ENCODE measurements around the gene BRINP2. TPM values are rescaled to one million over a fixed set of nuclear protein-coding genes. Genes with fewer than 3 reads are reported as not detected.

Gene BRINP2
- total RNA-seq, 2 experiments from 2014 or later, result not detected

- POLR2A ChIA-PET, result no interaction called here
- Mint-ChIP-seq H3K4me3 (no peak overlapping the region), H3K36me3 (no peaks in the 10 kb centered on the region)
Measured at GRCh38 chr1:177273141-177273540, 102.4 kb downstream of the BRINP2 start.

GRCh38 chr1:177274687-177275211 lies 104.0 kb downstream of the BRINP2 start:
- no peaks in the 10 kb centered on the region for H3K36me3 Mint-ChIP-seq
- H3K27ac Mint-ChIP-seq, result no peak overlapping the region
- ChIA-PET CTCF (no interaction called here), POLR2A (no interaction called here)
- no peaks in the 10 kb centered on the region for H3K4me1 Mint-ChIP-seq (ENCODE audit: low read depth)
- H3K4me3 Mint-ChIP-seq, result no peak overlapping the region
- intact Hi-C loops (cut with micrococcal nuclease), result no loop called here
- DNase-seq, result no peak
- no peaks in the 10 kb centered on the region for H3K9me3 Mint-ChIP-seq
- no peaks in the 10 kb centered on the region for H3K27me3 Mint-ChIP-seq

More at GRCh38 chr1:177273141-177273540, 102.4 kb downstream of the BRINP2 start:
- no peak overlapping the region for H3K27ac Mint-ChIP-seq
- no peaks in the 10 kb centered on the region for H3K9me3 Mint-ChIP-seq
- intact Hi-C loops (cut with micrococcal nuclease), result no loop called here
- no peak for DNase-seq
- H3K4me1 Mint-ChIP-seq (ENCODE audit: low read depth), result no peaks in the 10 kb centered on the region
- CTCF ChIA-PET, result interaction anchor here (1.0 kb wide), 1 partner anchor 88 kb away, joined by 5 read pairs; no protein-coding TSS in a partner anchor
- no peaks in the 10 kb centered on the region for H3K27me3 Mint-ChIP-seq

DNA sequence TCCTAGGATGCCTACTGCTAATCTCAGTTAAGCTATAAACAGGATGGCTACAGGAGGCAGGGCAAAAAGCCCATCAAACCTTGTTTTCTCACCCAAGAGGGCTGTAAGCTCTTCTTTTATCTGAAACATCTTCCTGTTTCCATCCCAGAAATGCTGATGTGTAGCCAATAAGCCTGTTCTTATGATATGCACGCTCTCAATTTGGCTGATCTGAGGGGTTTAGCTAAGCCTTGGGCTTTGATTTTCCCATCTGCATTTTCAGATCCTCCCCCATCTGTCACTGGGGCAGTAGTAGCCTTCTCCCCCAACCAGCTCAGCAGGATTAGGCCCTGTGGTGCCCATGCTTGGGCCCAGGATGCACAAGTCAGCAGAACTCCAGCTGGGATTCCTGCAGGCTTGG lies 105.0 kb downstream of the BRINP2 start:
- Mint-ChIP-seq H3K4me3 (no peak overlapping the region), H3K36me3 (no peaks in the 10 kb centered on the region), H3K27me3 (no peaks in the 10 kb centered on the region), H3K27ac (no peak overlapping the region), H3K9me3 (no peaks in the 10 kb centered on the region), H3K4me1 (ENCODE audit: low read depth) (no peaks in the 10 kb centered on the region)
- ChIA-PET CTCF (no interaction called here), POLR2A (no interaction called here)
- intact Hi-C loops (cut with micrococcal nuclease), result no loop called here
- DNase-seq, result no peak

GRCh38 chr1:177278626-177279390 lies 108.0 kb downstream of the BRINP2 start:
- H3K4me3 Mint-ChIP-seq, result no peak overlapping the region
- no peak for DNase-seq
- no peak overlapping the region for H3K27ac Mint-ChIP-seq
- H3K4me1 Mint-ChIP-seq (ENCODE audit: low read depth), result no peaks in the 10 kb centered on the region
- ChIA-PET CTCF (no interaction called here), POLR2A (no interaction called here)
- intact Hi-C loops (cut with micrococcal nuclease), result no loop called here
- H3K9me3 Mint-ChIP-seq, result no peaks in the 10 kb centered on the region
- H3K36me3 Mint-ChIP-seq, result no peaks in the 10 kb centered on the region
- no peaks in the 10 kb centered on the region for H3K27me3 Mint-ChIP-seq

DNA sequence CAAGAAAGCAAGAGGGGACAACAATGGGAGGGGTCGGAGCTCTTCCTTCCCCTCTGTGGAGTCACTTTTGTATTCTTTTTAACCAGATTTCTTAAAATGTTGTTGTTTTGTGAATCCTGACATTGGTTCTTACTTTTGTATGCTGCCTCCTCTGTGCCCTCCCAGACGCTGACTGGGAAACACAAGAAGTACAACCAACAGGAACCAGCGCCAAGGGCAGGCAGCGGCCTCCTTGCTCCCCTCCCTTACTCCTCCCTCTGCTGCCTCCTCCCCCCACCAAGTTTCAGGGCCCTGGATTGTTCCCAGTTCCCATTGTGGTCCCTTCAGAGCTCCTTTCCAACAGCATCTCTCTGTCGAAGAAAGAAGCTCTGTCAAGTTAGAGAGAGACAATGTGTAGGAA lies 111.1 kb downstream of the BRINP2 start:
- intact Hi-C loops (cut with micrococcal nuclease), result no loop called here
- ChIA-PET POLR2A (no interaction called here), CTCF (no interaction called here)
- Mint-ChIP-seq H3K36me3 (no peaks in the 10 kb centered on the region), H3K4me3 (no peak overlapping the region), H3K9me3 (no peaks in the 10 kb centered on the region), H3K27me3 (no peaks in the 10 kb centered on the region), H3K4me1 (ENCODE audit: low read depth) (no peaks in the 10 kb centered on the region), H3K27ac (no peak overlapping the region)
- DNase-seq, result no peak

GRCh38 chr1:177282976-177283375 lies 112.2 kb downstream of the BRINP2 start:
- Mint-ChIP-seq H3K4me3 (no peak overlapping the region), H3K4me1 (ENCODE audit: low read depth) (no peaks in the 10 kb centered on the region), H3K27ac (no peak overlapping the region), H3K36me3 (no peaks in the 10 kb centered on the region), H3K27me3 (no peaks in the 10 kb centered on the region), H3K9me3 (no peaks in the 10 kb centered on the region)
- DNase-seq, result no peak
- intact Hi-C loops (cut with micrococcal nuclease), result no loop called here
- ChIA-PET POLR2A (no interaction called here), CTCF (no interaction called here)

- Mint-ChIP-seq H3K36me3 (no peaks in the 10 kb centered on the region), H3K27me3 (no peaks in the 10 kb centered on the region), H3K4me1 (ENCODE audit: low read depth) (no peaks in the 10 kb centered on the region), H3K4me3 (no peak overlapping the region), H3K27ac (no peak overlapping the region), H3K9me3 (no peaks in the 10 kb centered on the region)
- no peak for DNase-seq
- intact Hi-C loops (cut with micrococcal nuclease), result no loop called here
- CTCF ChIA-PET, result no interaction called here
- POLR2A ChIA-PET, result no interaction called here
Measured at GRCh38 chr1:177283380-177283779, 112.6 kb downstream of the BRINP2 start.

DNA sequence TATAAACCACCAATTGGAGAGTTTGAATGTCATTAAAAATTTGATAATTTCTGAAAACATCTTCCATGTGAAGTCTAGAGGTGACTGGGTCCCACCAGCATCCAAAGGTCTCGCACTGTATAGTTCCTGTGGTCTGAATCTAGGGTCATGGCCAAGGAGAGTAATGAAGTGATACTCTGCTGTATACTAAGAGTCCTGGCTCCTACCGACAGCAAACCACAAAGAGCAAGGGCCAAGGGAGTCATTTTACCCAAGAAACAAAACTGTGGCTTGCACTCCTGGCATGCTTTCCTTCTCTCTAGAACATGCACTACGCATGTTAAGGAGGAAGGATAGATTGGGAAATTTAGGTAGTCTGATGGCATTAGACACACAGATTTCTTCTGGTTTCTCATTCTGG lies 115.6 kb downstream of the BRINP2 start:
- Mint-ChIP-seq H3K36me3 (no peaks in the 10 kb centered on the region), H3K4me1 (ENCODE audit: low read depth) (no peaks in the 10 kb centered on the region), H3K4me3 (no peak overlapping the region), H3K9me3 (no peaks in the 10 kb centered on the region), H3K27me3 (no peaks in the 10 kb centered on the region), H3K27ac (no peak overlapping the region)
- intact Hi-C loops (cut with micrococcal nuclease), result no loop called here
- ChIA-PET CTCF (no interaction called here), POLR2A (no interaction called here)
- no peak for DNase-seq

GRCh38 chr1:177287270-177287669 lies 116.5 kb downstream of the BRINP2 start:
- intact Hi-C loops (cut with micrococcal nuclease), result no loop called here
- DNase-seq, result no peak
- ChIA-PET CTCF (no interaction called here), POLR2A (no interaction called here)
- Mint-ChIP-seq H3K9me3 (no peaks in the 10 kb centered on the region), H3K27me3 (no peaks in the 10 kb centered on the region), H3K27ac (no peak overlapping the region), H3K4me1 (ENCODE audit: low read depth) (no peaks in the 10 kb centered on the region), H3K36me3 (no peaks in the 10 kb centered on the region), H3K4me3 (no peak overlapping the region)

GRCh38 chr1:177287994-177288393 lies 117.2 kb downstream of the BRINP2 start:
- Mint-ChIP-seq H3K4me1 (ENCODE audit: low read depth) (no peaks in the 10 kb centered on the region), H3K27ac (no peak overlapping the region), H3K4me3 (no peak overlapping the region), H3K9me3 (no peaks in the 10 kb centered on the region), H3K36me3 (no peaks in the 10 kb centered on the region), H3K27me3 (no peaks in the 10 kb centered on the region)
- CTCF ChIA-PET, result no interaction called here
- intact Hi-C loops (cut with micrococcal nuclease), result no loop called here
- POLR2A ChIA-PET, result no interaction called here
- DNase-seq, result no peak

GRCh38 chr1:177289532-177289931 lies 118.8 kb downstream of the BRINP2 start:
- intact Hi-C loops (cut with micrococcal nuclease), result no loop called here
- no peak overlapping the region for H3K4me3 Mint-ChIP-seq
- POLR2A ChIA-PET, result no interaction called here
- CTCF ChIA-PET, result no interaction called here
- no peaks in the 10 kb centered on the region for H3K9me3 Mint-ChIP-seq
- H3K36me3 Mint-ChIP-seq, result no peaks in the 10 kb centered on the region
- H3K27ac Mint-ChIP-seq, result no peak overlapping the region
- no peaks in the 10 kb centered on the region for H3K27me3 Mint-ChIP-seq
- DNase-seq, result no peak
- H3K4me1 Mint-ChIP-seq (ENCODE audit: low read depth), result no peaks in the 10 kb centered on the region

- POLR2A ChIA-PET, result no interaction called here
- Mint-ChIP-seq H3K27me3 (no peaks in the 10 kb centered on the region), H3K9me3 (no peaks in the 10 kb centered on the region), H3K36me3 (no peaks in the 10 kb centered on the region), H3K4me3 (no peak overlapping the region), H3K4me1 (ENCODE audit: low read depth) (no peaks in the 10 kb centered on the region), H3K27ac (no peak overlapping the region)
- CTCF ChIA-PET, result no interaction called here
- intact Hi-C loops (cut with micrococcal nuclease), result no loop called here
- DNase-seq, result no peak
Measured at GRCh38 chr1:177300431-177300830, 129.7 kb downstream of the BRINP2 start.

- Mint-ChIP-seq H3K27ac (no peak overlapping the region), H3K4me1 (ENCODE audit: low read depth) (no peaks in the 10 kb centered on the region), H3K36me3 (no peaks in the 10 kb centered on the region), H3K4me3 (no peak overlapping the region), H3K9me3 (no peaks in the 10 kb centered on the region), H3K27me3 (peaks cover 4% of the 10 kb centered on the region)
- ChIA-PET CTCF (interaction anchor here (0.6 kb wide), 1 partner anchor 49 kb away, joined by 6 read pairs; no protein-coding TSS in a partner anchor), POLR2A (no interaction called here)
- no peak for DNase-seq
- intact Hi-C loops (cut with micrococcal nuclease), result no loop called here
Measured at GRCh38 chr1:177301425-177302124, 130.8 kb downstream of the BRINP2 start.
